HepG2 (cell line): Measurements from ENCODE around the gene UGP2.

Source experiments
- CREB1 ChIP-seq, 2 experiments: fragments of 450-650 bp in 1 of 2; IDR thresholded peaks; 2 replicates each; pipeline ENCODE4 v1.6.1; 2016 to 2017; ENCODE audit warnings: control low read depth in 1 of 2, mild to moderate bottlenecking in 1 of 2, missing compliant biosample characterization in 1 of 2, missing genetic modification characterization in 1 of 2
- ZNF775 ChIP-seq: sonication (generic); formaldehyde crosslinking; IDR thresholded peaks from 2 replicates; pipeline ENCODE4 v1.4.0; 2020; ENCODE audit warnings: missing genetic modification reagents, mild to moderate bottlenecking, moderate library complexity, borderline replicate concordance

DNA sequence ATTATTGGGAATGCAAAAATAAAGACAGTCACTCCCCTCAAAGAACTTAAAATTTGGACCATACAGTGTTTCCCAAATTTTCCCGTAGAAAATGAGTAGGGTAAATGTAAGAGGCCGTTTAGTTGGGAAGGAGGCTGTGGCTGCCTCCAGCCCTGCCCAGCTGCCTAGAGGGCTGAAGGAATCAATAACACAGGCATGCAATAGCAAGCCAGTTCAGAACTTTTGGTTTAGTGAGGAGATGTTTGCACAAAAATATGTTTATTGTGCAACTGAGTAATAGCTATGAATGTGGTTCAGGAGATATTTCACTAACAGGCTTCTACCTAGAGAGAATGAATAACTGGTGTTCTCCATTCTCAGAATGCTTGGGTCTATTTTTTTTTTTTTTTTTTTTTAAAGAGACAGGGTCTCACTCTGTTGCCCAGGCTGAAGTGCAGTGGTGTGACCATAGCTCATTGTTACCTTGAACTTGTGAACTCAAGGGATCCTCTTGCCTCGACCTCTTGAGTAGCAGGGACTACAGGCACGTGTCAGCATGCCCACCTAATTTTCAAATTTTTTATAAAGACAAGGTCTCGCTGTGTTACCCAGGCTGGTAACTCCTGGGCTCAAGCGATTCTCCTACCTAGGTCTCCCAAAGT, 23.6 kb downstream of the UGP2 start:
- TF ChIP-seq CREB1 (IDR thresholded peaks at IDR 0.05) (no peak), CREB1 (CRISPR knock-in tag; IDR thresholded peaks at IDR 0.05) (no peak), ZNF775 (CRISPR knock-in tag) (no peak)
